Activated CD8-positive, alpha-beta T cell treated with anti-CD3 and anti-CD28 coated beads for 36 hours (primary cell): ENCODE data around the gene GRK6. TPM values are rescaled to one million over a fixed set of nuclear protein-coding genes. Genes with fewer than 3 reads are reported as not detected.

Experiments used
- ATAC-seq: fragments of 200-7000 bp; cut with Tn5 transposase; one replicate; pipeline ENCODE4 v1.10.0; 2021; ENCODE audit warnings: mild to moderate bottlenecking, moderate library complexity
- CTCF ChIA-PET: fragments of 350-600 bp; sonication (Branson Sonifier 250); formaldehyde crosslinking; loops from one replicate; lab custom pipeline; 2021; ENCODE audit warnings: antibody characterized with exemption; lab: Charles Lee
- POLR2A ChIA-PET: fragments of 350-600 bp; sonication (Branson Sonifier 250); formaldehyde crosslinking; loops from one replicate; lab custom pipeline; 2021; ENCODE audit warnings: antibody characterized with exemption; lab: Charles Lee
- DNase-seq: peaks from one replicate; pipeline ENCODE4 v3.0.0-alpha.2; 2020
- H3K27ac Mint-ChIP-seq: one replicate; pipeline ENCODE4 v1.8.0; 2021; ENCODE audit warnings: mild to moderate bottlenecking, mixed read lengths
- H3K27me3 Mint-ChIP-seq: one replicate; pipeline ENCODE4 v1.8.0; 2021; ENCODE audit warnings: mixed read lengths
- H3K36me3 Mint-ChIP-seq: one replicate; pipeline ENCODE4 v1.8.0; 2021; ENCODE audit warnings: low read depth, mixed read lengths
- H3K4me1 Mint-ChIP-seq: one replicate; pipeline ENCODE4 v1.8.0; 2021; ENCODE audit warnings: low read depth, mixed read lengths
- H3K4me3 Mint-ChIP-seq: one replicate; pipeline ENCODE4 v1.8.0; 2021; ENCODE audit warnings: mild to moderate bottlenecking, moderate library complexity, mixed read lengths
- H3K9me3 Mint-ChIP-seq: one replicate; pipeline ENCODE4 v1.8.0; 2021; ENCODE audit warnings: mixed read lengths
- intact Hi-C: fragments of 100-400 bp; cut with micrococcal nuclease; formaldehyde crosslinking; loops from one replicate; pipeline ENCODE4 v1.10.0; 2022
- total RNA-seq, 2 experiments: library from RNA; stranded (reverse); gene quantifications; one replicate each; pipeline ENCODE4 v1.2.3, GENCODE V29; 2021
- TF ChIP-seq, protein P1 (sequence below): fragments of 200-600 bp; IDR thresholded peaks from one replicate; pipeline ENCODE4 v1.8.0; 2022; ENCODE audit warnings: antibody characterized with exemption, mild to moderate bottlenecking

Gene GRK6
- total RNA-seq, 2 experiments from 2014 or later, result 133 to 137 TPM

DNA sequence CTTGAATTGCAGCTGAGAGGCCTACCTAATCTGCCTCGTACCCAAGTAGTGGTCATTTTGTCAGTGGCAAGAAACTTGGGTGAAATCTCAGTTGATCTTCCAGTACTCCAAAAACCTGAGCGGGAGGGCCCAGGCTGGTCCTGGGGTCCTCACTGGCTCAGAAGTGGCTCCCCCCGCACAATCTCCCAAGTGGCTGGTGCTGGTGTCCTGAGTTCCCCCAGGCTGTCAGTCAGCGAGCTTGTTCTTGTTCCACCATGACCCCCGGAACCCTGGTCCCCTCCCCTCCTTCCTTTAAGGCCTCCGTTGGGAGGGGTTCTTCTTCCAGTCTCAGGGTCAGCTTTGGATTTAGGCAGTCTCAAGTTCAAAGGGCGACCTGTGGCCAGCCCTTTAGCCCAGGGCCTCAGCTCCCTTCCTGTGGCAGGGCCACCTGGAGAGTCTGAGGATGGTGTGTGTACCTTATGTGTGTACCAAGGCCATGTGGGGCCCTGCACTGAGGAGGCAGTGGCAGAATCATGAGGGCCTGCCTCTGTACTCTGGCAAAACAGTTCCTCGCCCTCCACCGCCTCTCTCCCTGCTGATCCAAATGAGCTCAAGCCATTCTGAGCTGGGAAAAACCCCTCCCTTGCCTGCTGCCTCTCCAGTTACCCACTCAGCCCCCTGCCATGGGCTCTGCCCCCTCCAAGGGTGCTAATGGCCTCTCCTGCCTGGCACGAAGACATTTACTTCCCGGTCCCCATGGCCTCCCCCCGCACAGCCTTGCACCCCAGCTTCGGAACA lies 51.4 kb downstream of the GRK6 start:
- peak; percentile 22 for DNase-seq
- TF ChIP-seq, protein P1, sequence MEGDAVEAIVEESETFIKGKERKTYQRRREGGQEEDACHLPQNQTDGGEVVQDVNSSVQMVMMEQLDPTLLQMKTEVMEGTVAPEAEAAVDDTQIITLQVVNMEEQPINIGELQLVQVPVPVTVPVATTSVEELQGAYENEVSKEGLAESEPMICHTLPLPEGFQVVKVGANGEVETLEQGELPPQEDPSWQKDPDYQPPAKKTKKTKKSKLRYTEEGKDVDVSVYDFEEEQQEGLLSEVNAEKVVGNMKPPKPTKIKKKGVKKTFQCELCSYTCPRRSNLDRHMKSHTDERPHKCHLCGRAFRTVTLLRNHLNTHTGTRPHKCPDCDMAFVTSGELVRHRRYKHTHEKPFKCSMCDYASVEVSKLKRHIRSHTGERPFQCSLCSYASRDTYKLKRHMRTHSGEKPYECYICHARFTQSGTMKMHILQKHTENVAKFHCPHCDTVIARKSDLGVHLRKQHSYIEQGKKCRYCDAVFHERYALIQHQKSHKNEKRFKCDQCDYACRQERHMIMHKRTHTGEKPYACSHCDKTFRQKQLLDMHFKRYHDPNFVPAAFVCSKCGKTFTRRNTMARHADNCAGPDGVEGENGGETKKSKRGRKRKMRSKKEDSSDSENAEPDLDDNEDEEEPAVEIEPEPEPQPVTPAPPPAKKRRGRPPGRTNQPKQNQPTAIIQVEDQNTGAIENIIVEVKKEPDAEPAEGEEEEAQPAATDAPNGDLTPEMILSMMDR, result no peak
- peak overlapping the region; percentile 98 for H3K27ac Mint-ChIP-seq
- intact Hi-C loops, result no loop called here
- H3K4me3 Mint-ChIP-seq, result no peak overlapping the region
- H3K9me3 Mint-ChIP-seq, result no peaks in the 10 kb centered on the region
- H3K27me3 Mint-ChIP-seq, result no peaks in the 10 kb centered on the region
- no peak for ATAC-seq
- CTCF ChIA-PET, result interaction anchor here (0.9 to 6.5 kb wide), 10 partner anchors 11 to 168 kb away, joined by 3 to 48 read pairs (median 6); partner anchors contain the start of gene PDLIM7
- POLR2A ChIA-PET, result interaction anchor here (0.6 to 22.8 kb wide), 10 partner anchors 17 to 167 kb away, joined by 3 to 294 read pairs (median 3); partner anchors contain the start of genes PDLIM7, PRR7 and SLC34A1
- H3K4me1 Mint-ChIP-seq, result peaks cover 55% of the 10 kb centered on the region
- H3K36me3 Mint-ChIP-seq, result peaks cover 8% of the 10 kb centered on the region

- H3K4me1 Mint-ChIP-seq, result peaks cover 52% of the 10 kb centered on the region
Measured at GRCh38 chr5:177478711-177479646, 52.5 kb downstream of the GRK6 start.

DNA sequence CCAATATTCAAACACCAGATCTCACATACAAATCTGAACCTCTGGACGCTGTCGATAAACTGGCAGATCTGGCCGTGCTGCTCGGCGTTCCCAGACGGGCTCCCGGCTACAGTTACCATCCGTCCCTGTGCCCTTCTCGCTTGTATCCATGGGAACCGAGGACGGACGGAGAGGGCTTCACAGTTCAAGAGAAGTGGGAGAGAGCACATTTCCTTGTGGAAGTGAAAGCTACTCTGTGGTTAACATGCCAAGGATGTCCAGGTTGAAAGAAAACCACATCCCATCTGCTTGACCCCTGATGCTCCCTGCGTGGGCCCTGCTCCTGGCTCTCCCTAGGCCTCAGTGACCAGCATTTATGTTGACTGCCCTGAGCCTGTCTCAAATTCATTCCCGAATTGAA lies 53.3 kb downstream of the GRK6 start:
- ChIA-PET POLR2A (interaction anchor here (0.7 to 22.8 kb wide), 5 partner anchors 8 to 119 kb away, joined by 3 to 294 read pairs (median 3); partner anchors contain the start of genes PDLIM7 and PRR7), CTCF (interaction anchor here (1.1 to 6.5 kb wide), 8 partner anchors 9 to 90 kb away, joined by 3 to 48 read pairs (median 15); no protein-coding TSS in a partner anchor)
- ATAC-seq (no peak), DNase-seq (no peak)
- H3K4me1 Mint-ChIP-seq, result peaks cover 45% of the 10 kb centered on the region
- no peaks in the 10 kb centered on the region for H3K27me3 Mint-ChIP-seq
- H3K36me3 Mint-ChIP-seq, result peaks cover 8% of the 10 kb centered on the region
- TF ChIP-seq, protein P1, result no peak
- H3K27ac Mint-ChIP-seq, result peak overlapping the region; percentile 98
- intact Hi-C loops, result no loop called here
- H3K9me3 Mint-ChIP-seq, result no peaks in the 10 kb centered on the region
- no peak overlapping the region for H3K4me3 Mint-ChIP-seq

More at GRCh38 chr5:177478711-177479646, 52.5 kb downstream of the GRK6 start:
- peaks cover 8% of the 10 kb centered on the region for H3K36me3 Mint-ChIP-seq
- POLR2A ChIA-PET, result interaction anchor here (0.6 to 22.8 kb wide), 7 partner anchors 16 to 168 kb away, joined by 3 to 294 read pairs (median 3); partner anchors contain the start of genes PDLIM7, PRR7 and SLC34A1
- ATAC-seq, result peak; percentile 76
- no peaks in the 10 kb centered on the region for H3K27me3 Mint-ChIP-seq
- H3K4me3 Mint-ChIP-seq, result peak overlapping the region; percentile 32
- TF ChIP-seq, protein P1, result no peak
- H3K9me3 Mint-ChIP-seq, result no peaks in the 10 kb centered on the region
- peak; percentile 80 for DNase-seq
- intact Hi-C loops, result no loop called here
- CTCF ChIA-PET, result interaction anchor here (0.7 to 6.5 kb wide), 11 partner anchors 10 to 170 kb away, joined by 3 to 48 read pairs (median 4); partner anchors contain the start of gene PDLIM7
- H3K27ac Mint-ChIP-seq, result peak overlapping the region; percentile 98

GRCh38 chr5:177482359-177482795 lies 55.9 kb downstream of the GRK6 start:
- intact Hi-C loops, result no loop called here
- DNase-seq, result no peak
- H3K27me3 Mint-ChIP-seq, result no peaks in the 10 kb centered on the region
- H3K36me3 Mint-ChIP-seq, result peaks cover 16% of the 10 kb centered on the region
- ChIA-PET POLR2A (interaction anchor here (0.9 to 22.8 kb wide), 4 partner anchors 8 to 28 kb away, joined by 3 to 294 read pairs (median 67); partner anchors contain the start of genes PDLIM7 and PRR7), CTCF (interaction anchor here (1.4 to 2.0 kb wide), 2 partner anchors 10 to 19 kb away, joined by 3 to 7 read pairs; no protein-coding TSS in a partner anchor)
- no peak overlapping the region for H3K4me3 Mint-ChIP-seq
- no peak overlapping the region for H3K27ac Mint-ChIP-seq
- TF ChIP-seq, protein P1, result no peak
- H3K9me3 Mint-ChIP-seq, result no peaks in the 10 kb centered on the region
- ATAC-seq, result no peak
- peaks cover 26% of the 10 kb centered on the region for H3K4me1 Mint-ChIP-seq
